Upper lobe of right lung (tissue), 1 donor: Measurements from ENCODE around the gene CACNA2D2. TPM values are rescaled to one million over a fixed set of nuclear protein-coding genes. Genes with fewer than 3 reads are reported as not detected.
"Not testable (repeated sequence)": the region's sequence is repeated elsewhere in the genome, so short reads cannot be mapped to it uniquely, and the experiment has no call there.

Experiments used
- ATAC-seq: fragments of 200-7000 bp; cut with Tn5 transposase; one replicate; pipeline ENCODE4 v1.9.1; 2020; ENCODE audit warnings: mild to moderate bottlenecking, moderate library complexity
- DNase-seq: peaks from one replicate; pipeline ENCODE4 v3.0.0-alpha.2; 2020
- H3K27ac ChIP-seq: fragments of 200-600 bp; one replicate; pipeline ENCODE4 v1.8.0; 2022
- H3K27me3 ChIP-seq: fragments of 200-600 bp; one replicate; pipeline ENCODE4 v1.8.0; 2022; ENCODE audit warnings: mild to moderate bottlenecking
- H3K36me3 ChIP-seq: fragments of 200-600 bp; one replicate; pipeline ENCODE4 v1.8.0; 2022
- H3K4me1 ChIP-seq: fragments of 200-600 bp; one replicate; pipeline ENCODE4 v1.8.0; 2022
- H3K4me3 ChIP-seq: fragments of 200-600 bp; one replicate; pipeline ENCODE4 v1.8.0; 2022; ENCODE audit warnings: mild to moderate bottlenecking
- H3K9me3 ChIP-seq: fragments of 200-600 bp; one replicate; pipeline ENCODE4 v1.8.0; 2022
- intact Hi-C: fragments of 100-400 bp; cut with DNase I; formaldehyde crosslinking; loops from one replicate; pipeline ENCODE4 v1.11.0; 2022
- total RNA-seq: library from RNA; stranded (reverse); fragmentation: NEBNext Ultra II Directional; extraction: Animal tissue kit (Norgen Biotek cat#: 25700); gene quantifications from one replicate; pipeline ENCODE4 v1.2.1, GENCODE V29; 2021
- TF ChIP-seq, protein P1 (sequence below): fragments of 200-600 bp; IDR thresholded peaks from one replicate; pipeline ENCODE4 v1.8.0; 2022; ENCODE audit warnings: antibody characterized with exemption
- donor health status: DM: no; HTN: yes; CAD: no; lungs with severe emphysema.

The CACNA2D2 gene
- total RNA-seq, 1 donor from 2014 or later: 119 TPM

DNA sequence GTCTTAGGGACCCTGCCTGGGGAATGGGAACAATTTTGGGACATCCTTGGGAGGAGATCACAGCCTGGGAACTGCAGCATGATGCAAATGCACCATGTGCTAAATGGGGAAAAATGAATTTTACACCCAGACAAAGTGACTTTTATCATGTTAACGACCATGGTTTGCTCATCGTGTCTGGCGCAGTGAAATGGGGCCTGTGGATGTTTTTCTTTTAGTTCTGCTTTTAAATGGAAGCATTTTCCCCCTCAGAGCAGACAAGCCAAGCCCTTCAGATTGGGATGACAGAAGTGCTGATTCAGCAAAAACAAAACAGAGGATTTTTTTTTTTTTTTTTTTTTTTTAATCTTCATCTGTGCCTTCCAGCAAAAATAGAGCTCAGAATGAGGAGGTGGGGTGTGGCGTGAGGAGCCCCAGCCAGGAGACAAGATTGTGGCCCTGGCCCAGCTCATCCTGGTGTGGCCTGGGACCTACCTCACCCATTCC lies 14.3 kb upstream of the CACNA2D2 start:
- H3K4me1 ChIP-seq: peaks cover 20% of the 10 kb centered on the region
- TF ChIP-seq, protein P1, sequence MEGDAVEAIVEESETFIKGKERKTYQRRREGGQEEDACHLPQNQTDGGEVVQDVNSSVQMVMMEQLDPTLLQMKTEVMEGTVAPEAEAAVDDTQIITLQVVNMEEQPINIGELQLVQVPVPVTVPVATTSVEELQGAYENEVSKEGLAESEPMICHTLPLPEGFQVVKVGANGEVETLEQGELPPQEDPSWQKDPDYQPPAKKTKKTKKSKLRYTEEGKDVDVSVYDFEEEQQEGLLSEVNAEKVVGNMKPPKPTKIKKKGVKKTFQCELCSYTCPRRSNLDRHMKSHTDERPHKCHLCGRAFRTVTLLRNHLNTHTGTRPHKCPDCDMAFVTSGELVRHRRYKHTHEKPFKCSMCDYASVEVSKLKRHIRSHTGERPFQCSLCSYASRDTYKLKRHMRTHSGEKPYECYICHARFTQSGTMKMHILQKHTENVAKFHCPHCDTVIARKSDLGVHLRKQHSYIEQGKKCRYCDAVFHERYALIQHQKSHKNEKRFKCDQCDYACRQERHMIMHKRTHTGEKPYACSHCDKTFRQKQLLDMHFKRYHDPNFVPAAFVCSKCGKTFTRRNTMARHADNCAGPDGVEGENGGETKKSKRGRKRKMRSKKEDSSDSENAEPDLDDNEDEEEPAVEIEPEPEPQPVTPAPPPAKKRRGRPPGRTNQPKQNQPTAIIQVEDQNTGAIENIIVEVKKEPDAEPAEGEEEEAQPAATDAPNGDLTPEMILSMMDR: no peak
- H3K27me3 ChIP-seq: no peaks in the 10 kb centered on the region
- no peak overlapping the region for H3K27ac ChIP-seq
- DNase-seq (no peak), ATAC-seq (no peak)
- no peaks in the 10 kb centered on the region for H3K36me3 ChIP-seq
- H3K9me3 ChIP-seq: no peaks in the 10 kb centered on the region
- intact Hi-C loops: no loop called here
- no peak overlapping the region for H3K4me3 ChIP-seq

DNA sequence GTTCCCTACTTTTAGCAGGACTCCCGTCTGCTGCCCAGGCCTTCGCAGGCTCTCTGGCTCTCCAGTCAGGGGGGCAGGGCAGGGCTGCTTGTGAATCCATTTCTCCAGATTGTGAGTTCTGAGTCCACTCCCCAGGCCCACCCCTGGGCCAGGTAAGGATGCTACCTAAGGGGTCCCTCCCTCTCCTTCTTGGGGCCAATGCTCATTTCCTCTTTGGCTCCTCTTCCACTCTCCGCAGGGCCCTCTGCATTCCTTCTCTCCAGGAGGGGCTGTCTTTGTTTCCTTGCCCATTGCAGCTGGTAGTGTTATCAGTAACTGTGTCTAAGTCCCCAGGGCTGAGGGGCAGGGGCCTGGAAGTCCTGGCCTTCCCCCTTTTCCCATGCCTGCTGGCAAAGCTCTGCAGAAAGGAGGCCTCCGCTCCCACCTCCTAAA lies 13.0 kb upstream of the CACNA2D2 start:
- intact Hi-C loops: no loop called here
- ATAC-seq: peak; percentile 3
- peaks cover 20% of the 10 kb centered on the region for H3K4me1 ChIP-seq
- TF ChIP-seq, protein P1: no peak
- no peak overlapping the region for H3K4me3 ChIP-seq
- no peak for DNase-seq
- H3K9me3 ChIP-seq: no peaks in the 10 kb centered on the region
- no peaks in the 10 kb centered on the region for H3K36me3 ChIP-seq
- no peaks in the 10 kb centered on the region for H3K27me3 ChIP-seq
- H3K27ac ChIP-seq: peak overlapping the region; percentile 65

DNA sequence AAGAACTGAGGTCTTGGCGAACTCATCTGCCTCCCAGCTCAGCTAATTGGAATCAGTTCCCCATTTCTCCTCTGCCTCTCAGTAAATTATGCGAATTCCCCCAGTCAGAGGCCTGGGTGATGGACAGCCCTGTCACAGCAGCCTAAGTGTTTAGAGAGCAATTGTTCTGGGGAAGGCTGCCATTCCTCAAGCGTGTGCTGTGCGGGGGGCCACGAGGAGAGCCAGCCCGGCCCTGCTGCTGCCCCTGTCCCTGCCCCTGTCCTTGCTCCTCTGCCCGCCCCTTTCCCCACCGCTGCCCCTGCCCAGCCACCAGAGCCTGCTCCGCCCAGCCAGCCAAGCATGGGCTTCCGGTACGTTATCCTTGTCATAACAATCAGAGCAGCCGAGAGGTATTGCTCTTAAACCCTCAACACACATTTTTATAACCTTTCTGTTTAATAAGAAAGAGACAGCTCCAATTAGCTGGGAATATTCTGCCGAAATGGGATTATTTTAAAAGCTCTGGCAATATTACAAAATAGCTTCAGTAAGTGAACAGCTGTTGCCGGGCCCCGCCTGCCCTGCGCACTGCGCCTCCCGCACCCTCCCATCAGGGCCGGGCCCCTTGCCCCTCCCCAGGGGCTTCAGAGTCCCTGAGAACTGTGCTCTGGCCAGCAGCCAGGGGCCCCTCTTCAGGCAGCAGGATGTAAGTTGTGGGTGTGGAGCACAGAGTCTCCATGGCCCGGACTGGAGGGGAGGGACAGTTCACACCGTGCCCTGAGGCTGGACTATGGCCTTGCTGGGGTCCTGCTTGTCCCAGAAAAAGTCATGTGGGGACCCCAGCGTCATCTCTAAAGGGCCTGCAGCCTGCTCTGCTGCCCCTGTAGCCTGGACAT lies 12.4 kb upstream of the CACNA2D2 start:
- H3K9me3 ChIP-seq: no peaks in the 10 kb centered on the region
- intact Hi-C loops: no loop called here
- TF ChIP-seq, protein P1: no peak
- peak; percentile 88 for DNase-seq
- H3K4me1 ChIP-seq: peaks cover 20% of the 10 kb centered on the region
- peak overlapping the region; percentile 26 for H3K4me3 ChIP-seq
- H3K36me3 ChIP-seq: no peaks in the 10 kb centered on the region
- ATAC-seq: peak; percentile 70
- H3K27ac ChIP-seq: peak overlapping the region; percentile 65
- no peaks in the 10 kb centered on the region for H3K27me3 ChIP-seq

DNA sequence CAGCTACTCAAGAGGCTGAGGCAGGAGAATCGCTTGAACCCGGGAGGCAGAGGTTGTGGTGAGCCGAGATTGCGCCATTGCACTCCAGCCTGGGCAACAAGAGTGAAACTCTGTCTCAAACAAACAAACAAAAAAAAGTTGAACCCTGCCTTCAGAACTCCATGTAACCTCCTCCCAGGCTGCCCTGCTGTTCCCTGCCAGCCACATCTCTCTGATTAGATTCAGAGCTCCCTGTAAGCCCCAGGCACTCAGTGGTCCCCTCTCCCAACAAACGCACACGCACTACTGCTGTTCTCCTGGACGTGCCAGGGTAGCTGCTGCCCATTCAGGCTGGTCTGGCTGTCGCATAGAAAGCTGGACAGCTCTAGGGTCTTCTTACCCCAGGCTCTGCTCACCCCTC lies 9.5 kb upstream of the CACNA2D2 start:
- not testable (repeated sequence) for ATAC-seq, DNase-seq

DNA sequence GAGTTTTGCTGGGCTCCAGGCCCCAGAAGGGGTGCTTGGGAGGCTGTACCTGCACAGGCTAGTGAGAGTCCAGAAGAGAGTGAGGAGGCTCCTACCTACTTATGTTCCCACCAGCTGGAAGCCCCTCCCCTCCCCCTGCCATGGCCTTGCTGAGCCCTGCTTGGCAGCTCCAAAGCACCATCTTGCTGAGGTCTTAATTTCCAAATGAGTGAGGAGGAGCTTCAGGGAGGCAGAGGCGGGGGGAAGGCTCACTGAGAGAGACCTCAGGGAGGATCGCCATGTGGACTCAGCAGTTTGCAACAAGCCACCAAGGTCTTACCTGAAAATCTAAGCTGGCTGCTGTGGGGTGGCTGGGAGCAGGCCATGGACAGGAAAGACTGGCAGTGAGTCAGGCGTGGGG lies 8.7 kb upstream of the CACNA2D2 start:
- Histone ChIP-seq H3K9me3 (no peaks in the 10 kb centered on the region), H3K27ac (no peak overlapping the region), H3K27me3 (no peaks in the 10 kb centered on the region), H3K4me3 (no peak overlapping the region), H3K36me3 (no peaks in the 10 kb centered on the region), H3K4me1 (peaks cover 20% of the 10 kb centered on the region)
- TF ChIP-seq, protein P1: no peak
- ATAC-seq: no peak
- no peak for DNase-seq
- intact Hi-C loops: no loop called here

More for the DNA sequence above, 9.5 kb upstream of the CACNA2D2 start:
- H3K4me3 ChIP-seq, H3K9me3 ChIP-seq, intact Hi-C loops, H3K27me3 ChIP-seq, H3K27ac ChIP-seq, H3K36me3 ChIP-seq: not testable (repeated sequence)
- peaks cover 20% of the 10 kb centered on the region for H3K4me1 ChIP-seq

DNA sequence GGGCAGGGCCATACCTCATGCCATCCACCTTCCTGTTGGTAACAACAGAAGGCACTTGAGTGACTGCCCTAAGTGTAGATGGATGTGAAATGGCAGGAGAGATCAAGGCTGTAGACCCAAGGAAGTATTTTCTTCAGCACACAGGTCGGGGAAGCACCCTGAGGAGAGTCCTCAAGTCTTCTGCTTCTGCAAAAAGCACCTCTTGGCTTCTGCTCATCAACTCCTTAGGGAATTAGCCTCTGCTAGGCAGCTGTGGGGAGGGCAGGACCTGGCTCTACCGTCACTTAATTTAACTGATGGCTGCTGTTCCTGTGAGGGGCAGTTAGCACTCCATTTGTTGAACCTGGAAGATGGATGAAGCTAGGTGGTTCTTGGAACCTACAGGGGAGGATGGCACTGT lies 6.9 kb upstream of the CACNA2D2 start:
- H3K4me3 ChIP-seq: no peak overlapping the region
- no peak overlapping the region for H3K27ac ChIP-seq
- intact Hi-C loops: no loop called here
- TF ChIP-seq, protein P1: no peak
- no peaks in the 10 kb centered on the region for H3K9me3 ChIP-seq
- no peaks in the 10 kb centered on the region for H3K36me3 ChIP-seq
- peaks cover 4% of the 10 kb centered on the region for H3K4me1 ChIP-seq
- no peak for ATAC-seq
- H3K27me3 ChIP-seq: no peaks in the 10 kb centered on the region
- DNase-seq: no peak
